Measurements from ENCODE around the gene MAPK8. TPM values are rescaled to one million over a fixed set of nuclear protein-coding genes. Genes with fewer than 3 reads are reported as not detected.

MAPK8 gene
- total and polyA plus RNA-seq, 9 of the 15 experiments (the other 6 are each of a cell fraction or from before 2014, with no cell fraction given) = 6.4 to 159 (median 71.0) TPM

DNA sequence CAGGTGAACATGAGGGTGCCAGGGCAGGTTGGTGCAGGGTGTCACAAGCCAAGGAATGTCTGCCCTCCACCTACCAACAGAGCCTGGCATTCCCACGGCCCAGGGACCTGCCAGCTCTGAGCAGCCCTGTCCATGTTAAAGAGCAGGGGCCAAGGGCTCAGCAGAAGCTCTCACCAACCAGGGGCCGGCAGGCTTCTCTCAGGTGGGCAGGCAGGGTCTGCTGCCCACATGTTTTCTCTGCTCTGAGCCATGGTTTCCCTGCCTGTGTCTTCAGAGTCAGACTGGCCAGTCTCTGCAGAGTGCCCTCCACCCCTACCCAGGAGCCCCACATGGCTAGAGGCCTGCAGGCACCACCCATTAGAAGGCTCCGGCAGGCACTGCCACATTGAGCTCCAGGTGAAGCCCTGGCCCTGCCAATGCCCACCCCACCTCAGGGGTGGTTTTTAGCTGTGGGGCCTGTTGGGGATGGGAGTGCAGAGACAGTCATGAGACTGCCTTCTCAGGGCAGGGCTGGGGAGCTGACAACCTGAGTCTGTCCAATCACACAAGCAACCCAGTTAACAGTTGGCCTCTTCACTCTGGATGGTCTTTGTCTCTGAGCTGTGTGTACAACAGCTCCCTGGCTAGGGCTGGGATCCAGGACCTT lies 162.5 kb downstream of the MAPK8 start (continued):
- no peak for TF ChIP-seq NR2C1 (IDR thresholded peaks at IDR 0.05)
- no peak; the same call in 1 of the 2 replicates for TF ChIP-seq NR2C1 (tag; IDR thresholded peaks at IDR 0.05)
- TF ChIP-seq TBL1XR1 (IDR thresholded peaks at IDR 0.05; ENCODE audit: low read length in 2 of 2) = no peak
- peak; percentile 68; the same call in 1 of the 2 replicates for TF ChIP-seq SMAD4 (CRISPR knock-in tag; conservative IDR thresholded peaks at IDR 0.05)
- TF ChIP-seq, protein P1, sequence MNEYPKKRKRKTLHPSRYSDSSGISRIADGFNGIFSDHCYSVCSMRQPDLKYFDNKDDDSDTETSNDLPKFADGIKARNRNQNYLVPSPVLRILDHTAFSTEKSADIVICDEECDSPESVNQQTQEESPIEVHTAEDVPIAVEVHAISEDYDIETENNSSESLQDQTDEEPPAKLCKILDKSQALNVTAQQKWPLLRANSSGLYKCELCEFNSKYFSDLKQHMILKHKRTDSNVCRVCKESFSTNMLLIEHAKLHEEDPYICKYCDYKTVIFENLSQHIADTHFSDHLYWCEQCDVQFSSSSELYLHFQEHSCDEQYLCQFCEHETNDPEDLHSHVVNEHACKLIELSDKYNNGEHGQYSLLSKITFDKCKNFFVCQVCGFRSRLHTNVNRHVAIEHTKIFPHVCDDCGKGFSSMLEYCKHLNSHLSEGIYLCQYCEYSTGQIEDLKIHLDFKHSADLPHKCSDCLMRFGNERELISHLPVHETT (CRISPR knock-in tag; conservative IDR thresholded peaks at IDR 0.05 in 1 of 2, IDR thresholded peaks at IDR 0.05 in 1 of 2) = peak in 1 of 2 experiments; percentile 17; a peak in 2 of 4 replicates
- TF ChIP-seq ZNF165 (CRISPR knock-in tag; IDR thresholded peaks at IDR 0.05; ENCODE audit: borderline replicate concordance) = peak; percentile 73
- peak; percentile 77; the same call in 1 of the 2 replicates for TF ChIP-seq ZNF175 (CRISPR knock-in tag; IDR thresholded peaks at IDR 0.05; ENCODE audit: low read depth)
- peak; percentile 59 for TF ChIP-seq POLR2G (IDR thresholded peaks at IDR 0.05; ENCODE audit: low read depth, low read length)
- no peak for TF ChIP-seq YY1 (IDR thresholded peaks at IDR 0.05; ENCODE audit: borderline replicate concordance in 1 of 3, control insufficient read depth in 1 of 3, extremely low read depth in 1 of 3, insufficient read depth in 3 of 3, insufficient read length in 1 of 3, insufficient replicate concordance in 2 of 3, low read depth in 1 of 3, low read length in 2 of 3)

Data from K562 (cell line).